GM23338 (cell line): ENCODE data around the gene PVALB.

Source experiments
- EZH2 ChIP-seq: fragments of 200-600 bp; sonication (generic); IDR thresholded peaks from one replicate; pipeline ENCODE4 v1.8.0; 2017; ENCODE audit warnings: antibody characterized with exemption, mild to moderate bottlenecking, low read depth; ENCODE audit not compliant: unreplicated experiment
- EZH2phosphoT487 ChIP-seq: fragments of 200-600 bp; sonication (generic); IDR thresholded peaks from one replicate; pipeline ENCODE4 v1.8.1; 2018; ENCODE audit warnings: antibody characterized with exemption; ENCODE audit not compliant: unreplicated experiment
- JUNB ChIP-seq: IDR thresholded peaks from one replicate; pipeline ENCODE4 v1.6.1; 2016; ENCODE audit warnings: antibody characterized with exemption; ENCODE audit not compliant: unreplicated experiment
- POLR2AphosphoS5 ChIP-seq: IDR thresholded peaks from 2 replicates; pipeline ENCODE4 v1.6.1; 2016; ENCODE audit warnings: antibody characterized with exemption, low read depth
- ZNF114 ChIP-seq: fragments of 250-450 bp; sonication (Bioruptor Pico); IDR thresholded peaks from 2 replicates; pipeline ENCODE4 v1.5.0; 2020; ENCODE audit warnings: mild to moderate bottlenecking, moderate library complexity
- TF ChIP-seq, protein P1 (sequence below), 2 experiments: fragments of 200-600 bp in 1 of 2; sonication (generic) in 1 of 2; conservative IDR thresholded peaks; 2 replicates each; pipeline versions ENCODE4 v1.5.1 to v1.6.1; 2016 to 2017; ENCODE audit warnings: antibody characterized with exemption in 2 of 2, low read depth in 2 of 2, mild to moderate bottlenecking in 2 of 2, moderate library complexity in 1 of 2
- TF ChIP-seq, protein P2 (sequence below): IDR thresholded peaks from one replicate; pipeline ENCODE4 v1.6.1; 2018; ENCODE audit warnings: antibody characterized with exemption; ENCODE audit not compliant: unreplicated experiment

DNA sequence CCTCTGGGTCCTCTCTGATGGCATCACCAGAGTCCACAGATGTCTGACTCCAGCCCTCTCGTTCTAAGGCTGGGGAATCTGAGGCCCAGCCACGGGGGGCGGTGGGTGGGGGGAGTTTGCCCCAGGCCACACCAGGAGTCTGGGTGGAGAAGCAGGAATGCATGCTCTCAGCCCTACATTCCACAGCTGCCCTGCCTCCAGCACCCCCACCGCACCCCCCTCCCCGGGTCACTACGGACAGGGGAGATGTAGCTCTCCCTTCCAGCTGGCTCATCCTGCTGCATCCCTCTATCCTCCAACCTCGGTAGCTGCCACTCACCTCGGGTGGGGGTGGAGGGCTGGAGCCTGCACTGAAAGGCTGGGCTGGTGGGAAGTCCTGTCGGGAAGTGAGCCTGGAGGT is 2.3 kb upstream of the PVALB start:
- TF ChIP-seq, protein P1, sequence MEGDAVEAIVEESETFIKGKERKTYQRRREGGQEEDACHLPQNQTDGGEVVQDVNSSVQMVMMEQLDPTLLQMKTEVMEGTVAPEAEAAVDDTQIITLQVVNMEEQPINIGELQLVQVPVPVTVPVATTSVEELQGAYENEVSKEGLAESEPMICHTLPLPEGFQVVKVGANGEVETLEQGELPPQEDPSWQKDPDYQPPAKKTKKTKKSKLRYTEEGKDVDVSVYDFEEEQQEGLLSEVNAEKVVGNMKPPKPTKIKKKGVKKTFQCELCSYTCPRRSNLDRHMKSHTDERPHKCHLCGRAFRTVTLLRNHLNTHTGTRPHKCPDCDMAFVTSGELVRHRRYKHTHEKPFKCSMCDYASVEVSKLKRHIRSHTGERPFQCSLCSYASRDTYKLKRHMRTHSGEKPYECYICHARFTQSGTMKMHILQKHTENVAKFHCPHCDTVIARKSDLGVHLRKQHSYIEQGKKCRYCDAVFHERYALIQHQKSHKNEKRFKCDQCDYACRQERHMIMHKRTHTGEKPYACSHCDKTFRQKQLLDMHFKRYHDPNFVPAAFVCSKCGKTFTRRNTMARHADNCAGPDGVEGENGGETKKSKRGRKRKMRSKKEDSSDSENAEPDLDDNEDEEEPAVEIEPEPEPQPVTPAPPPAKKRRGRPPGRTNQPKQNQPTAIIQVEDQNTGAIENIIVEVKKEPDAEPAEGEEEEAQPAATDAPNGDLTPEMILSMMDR (conservative IDR thresholded peaks at IDR 0.05; ENCODE audit: low read depth in 2 of 2), result no peak
- no peak for TF ChIP-seq EZH2phosphoT487
- no peak for TF ChIP-seq POLR2AphosphoS5
- no peak for TF ChIP-seq ZNF114 (CRISPR knock-in tag)
- TF ChIP-seq, protein P2, sequence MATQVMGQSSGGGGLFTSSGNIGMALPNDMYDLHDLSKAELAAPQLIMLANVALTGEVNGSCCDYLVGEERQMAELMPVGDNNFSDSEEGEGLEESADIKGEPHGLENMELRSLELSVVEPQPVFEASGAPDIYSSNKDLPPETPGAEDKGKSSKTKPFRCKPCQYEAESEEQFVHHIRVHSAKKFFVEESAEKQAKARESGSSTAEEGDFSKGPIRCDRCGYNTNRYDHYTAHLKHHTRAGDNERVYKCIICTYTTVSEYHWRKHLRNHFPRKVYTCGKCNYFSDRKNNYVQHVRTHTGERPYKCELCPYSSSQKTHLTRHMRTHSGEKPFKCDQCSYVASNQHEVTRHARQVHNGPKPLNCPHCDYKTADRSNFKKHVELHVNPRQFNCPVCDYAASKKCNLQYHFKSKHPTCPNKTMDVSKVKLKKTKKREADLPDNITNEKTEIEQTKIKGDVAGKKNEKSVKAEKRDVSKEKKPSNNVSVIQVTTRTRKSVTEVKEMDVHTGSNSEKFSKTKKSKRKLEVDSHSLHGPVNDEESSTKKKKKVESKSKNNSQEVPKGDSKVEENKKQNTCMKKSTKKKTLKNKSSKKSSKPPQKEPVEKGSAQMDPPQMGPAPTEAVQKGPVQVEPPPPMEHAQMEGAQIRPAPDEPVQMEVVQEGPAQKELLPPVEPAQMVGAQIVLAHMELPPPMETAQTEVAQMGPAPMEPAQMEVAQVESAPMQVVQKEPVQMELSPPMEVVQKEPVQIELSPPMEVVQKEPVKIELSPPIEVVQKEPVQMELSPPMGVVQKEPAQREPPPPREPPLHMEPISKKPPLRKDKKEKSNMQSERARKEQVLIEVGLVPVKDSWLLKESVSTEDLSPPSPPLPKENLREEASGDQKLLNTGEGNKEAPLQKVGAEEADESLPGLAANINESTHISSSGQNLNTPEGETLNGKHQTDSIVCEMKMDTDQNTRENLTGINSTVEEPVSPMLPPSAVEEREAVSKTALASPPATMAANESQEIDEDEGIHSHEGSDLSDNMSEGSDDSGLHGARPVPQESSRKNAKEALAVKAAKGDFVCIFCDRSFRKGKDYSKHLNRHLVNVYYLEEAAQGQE, result no peak
- no peak for TF ChIP-seq EZH2
- TF ChIP-seq JUNB, result no peak
